NOMO-1 (cell line): ENCODE results near the gene TMEM91.
"Not testable (repeated sequence)": the region's sequence is repeated elsewhere in the genome, so short reads cannot be mapped to it uniquely, and the experiment has no call there.

Experiments
- DNase-seq, 2 experiments: peaks; one replicate each; lab custom pipeline; 2025; ENCODE audit not compliant: unreplicated experiment in 2 of 2; lab: John Stamatoyannopoulos, UW

Gene TMEM91

GRCh38 chr19:41352609-41353465 is 23.5 kb upstream of the TMEM91 start:
- peak; percentile 59 to 70 for DNase-seq

- peak; percentile 76 to 88 for DNase-seq
These were observed 22.6 kb upstream of the TMEM91 start, which contains the start of gene TGFB1 for GRCh38 chr19:41353466-41354342. TGFB1 (minus strand) TSS chr19:41353922; CDS start chr19:41353044, 878 bp downstream.

- no peak for DNase-seq
These were observed 21.9 kb upstream of the TMEM91 start for GRCh38 chr19:41354343-41354953.

GRCh38 chr19:41355035-41355434 is 21.3 kb upstream of the TMEM91 start:
- DNase-seq, result no peak

DNA sequence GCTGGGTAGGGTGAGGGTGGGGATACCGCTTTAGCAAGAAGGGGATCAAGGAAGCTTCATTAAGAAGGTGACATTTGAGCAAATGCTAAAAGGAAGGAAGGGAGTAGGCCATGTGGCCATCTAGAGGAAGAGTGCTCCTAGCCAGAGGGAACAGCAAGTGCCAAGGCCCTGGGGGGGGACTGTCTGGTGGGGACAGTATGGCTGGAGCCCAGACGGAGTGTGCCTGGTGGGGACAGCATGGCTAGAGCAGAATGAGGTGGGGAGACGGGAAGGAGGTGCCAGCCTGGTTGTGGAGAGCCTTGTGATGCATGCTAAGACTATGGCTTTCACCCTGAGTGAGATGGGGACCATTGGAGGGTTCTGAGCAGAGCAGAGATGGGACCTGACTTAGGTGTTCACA is 20.5 kb upstream of the TMEM91 start:
- no peak for DNase-seq

DNA sequence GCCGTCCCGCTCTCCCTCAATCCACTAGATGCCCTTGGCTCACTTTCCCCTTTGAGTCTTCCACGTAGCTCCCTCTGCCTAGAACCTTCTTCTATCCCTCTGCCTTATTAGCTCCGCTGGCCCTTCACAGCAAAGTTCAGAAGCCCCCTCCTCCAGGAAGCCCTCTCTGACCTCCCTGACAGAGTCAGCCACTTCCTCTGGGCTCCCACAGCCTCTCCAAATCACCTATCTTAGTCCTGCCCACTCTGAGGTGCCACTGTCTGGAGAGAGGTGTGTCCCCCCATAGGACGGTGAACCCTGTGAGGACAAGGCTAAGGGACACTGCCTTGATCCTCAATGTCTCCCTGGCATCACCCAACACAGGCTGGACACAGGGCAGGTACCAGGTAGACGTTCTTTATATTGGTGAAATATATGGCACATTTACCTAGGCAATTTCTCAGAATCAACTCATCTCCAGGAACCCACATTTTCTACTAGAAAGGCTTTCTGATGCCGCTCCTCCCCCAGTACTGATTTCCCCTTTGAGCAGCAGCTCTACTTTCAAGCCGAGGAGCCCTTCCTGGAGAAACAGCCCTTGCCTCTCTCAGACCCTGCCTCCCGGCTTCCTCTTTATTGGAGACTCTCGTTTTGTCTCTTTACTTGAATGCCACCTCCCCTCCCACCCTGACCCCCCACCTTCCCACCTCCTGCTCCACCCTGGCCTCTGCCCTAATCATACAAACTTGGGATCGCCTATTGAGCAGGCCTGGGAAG is 19.2 kb upstream of the TMEM91 start:
- no peak for DNase-seq

GRCh38 chr19:41357746-41358145 is 18.6 kb upstream of the TMEM91 start:
- DNase-seq, result no peak

DNA sequence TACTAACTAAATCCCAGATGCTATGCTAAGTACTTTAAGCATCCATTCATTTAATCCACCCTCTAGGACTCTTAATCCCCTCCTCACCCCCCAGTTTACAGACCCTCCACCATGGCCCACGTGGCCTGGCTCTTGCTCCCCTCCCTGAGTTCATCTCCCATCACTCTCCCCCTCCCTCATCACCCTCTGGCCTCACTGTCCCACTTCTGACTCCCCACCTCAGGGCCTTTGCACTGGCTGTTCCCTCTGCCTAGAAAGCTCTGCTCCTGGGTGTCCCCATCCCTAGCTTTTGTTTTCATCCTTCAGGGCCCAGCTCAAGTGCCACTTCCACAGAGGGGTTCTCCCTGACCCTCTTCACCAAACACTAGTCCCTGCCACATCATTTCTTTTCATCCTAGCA is 16.6 kb upstream of the TMEM91 start:
- no peak for DNase-seq

DNA sequence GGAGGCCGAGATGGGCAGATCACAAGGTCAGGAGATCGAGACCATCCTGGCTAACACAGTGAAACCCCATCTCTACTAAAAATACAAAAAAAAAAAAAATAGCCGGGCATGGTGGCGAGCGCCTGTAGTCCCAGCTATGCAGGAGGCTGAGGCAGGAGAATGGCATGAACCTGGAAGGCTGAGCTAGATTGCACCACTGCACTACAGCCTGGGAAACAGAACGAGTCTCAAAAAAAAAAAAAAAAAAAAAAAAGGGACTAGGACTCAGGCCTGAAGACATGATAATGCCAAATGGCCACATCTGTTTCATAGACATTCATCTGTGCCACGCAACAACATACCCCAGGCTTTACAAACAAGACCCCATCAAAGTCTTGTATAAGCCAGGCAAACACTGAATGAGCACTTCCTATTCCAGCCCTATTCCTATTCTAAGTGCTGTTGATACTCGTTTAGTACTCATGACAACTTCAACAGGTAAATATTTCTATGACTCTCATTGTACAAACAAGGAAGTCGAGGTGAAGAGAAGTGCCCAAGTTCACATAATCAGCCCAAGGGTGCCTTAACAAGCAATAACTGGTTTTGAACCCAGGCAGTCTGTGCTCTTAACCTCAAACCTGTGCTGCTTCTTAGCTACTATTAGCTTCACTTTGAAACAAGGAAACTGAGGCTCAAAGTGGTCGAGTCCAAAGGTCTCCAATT is 14.0 kb upstream of the TMEM91 start:
- DNase-seq, result no peak

GRCh38 chr19:41363371-41363752 is 13.0 kb upstream of the TMEM91 start:
- DNase-seq, result no peak

DNA sequence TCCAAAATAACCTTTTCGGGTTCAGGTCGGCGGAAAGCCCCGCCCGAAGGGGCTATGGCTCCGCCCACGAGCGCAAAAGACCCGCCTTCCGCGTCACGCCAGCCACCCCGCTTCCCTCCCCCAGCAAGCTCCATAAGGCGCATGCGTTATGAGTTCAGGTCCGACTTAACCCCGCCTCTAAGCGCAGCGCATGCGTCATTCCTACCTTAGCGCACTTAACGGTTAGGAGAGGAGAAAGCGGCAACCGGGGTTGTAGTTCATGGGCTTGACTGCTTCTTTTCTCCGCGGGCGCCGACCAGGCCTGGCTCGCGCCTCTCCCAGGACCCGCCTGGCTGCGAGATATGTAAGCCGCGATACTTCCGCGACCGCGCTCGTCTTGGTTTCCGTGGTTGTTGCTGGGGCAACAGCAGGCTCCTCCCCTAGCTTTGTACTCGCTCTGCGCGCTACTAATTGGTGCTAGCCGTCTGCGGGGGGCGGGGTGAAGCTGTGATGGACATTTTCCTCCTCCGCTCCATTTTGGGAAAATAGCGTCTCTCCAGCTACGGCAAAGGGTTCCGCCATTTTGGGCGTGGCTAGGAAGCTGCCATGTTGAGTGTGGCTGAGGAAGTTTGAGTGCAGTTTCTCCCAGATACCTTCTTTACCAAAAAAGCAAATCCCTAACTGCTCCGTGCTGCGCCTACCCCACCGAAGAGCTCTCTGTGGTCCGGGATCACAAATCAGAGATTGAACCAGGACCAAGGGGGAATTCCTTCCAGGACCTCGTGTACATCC is 12.4 kb upstream of the TMEM91 start, which contains the start of gene B9D2:
Gene B9D2, minus strand, starts transcription at position 397 of the 771 bp plus-strand sequence. CDS start 630 bp downstream, outside the sequence.
- DNase-seq, result peak; percentile 96 to 99

GRCh38 chr19:41364524-41365391 is 11.6 kb upstream of the TMEM91 start:
- peak; percentile 30 to 81 for DNase-seq

GRCh38 chr19:41366089-41366488 is 10.2 kb upstream of the TMEM91 start:
- DNase-seq, result no peak

DNA sequence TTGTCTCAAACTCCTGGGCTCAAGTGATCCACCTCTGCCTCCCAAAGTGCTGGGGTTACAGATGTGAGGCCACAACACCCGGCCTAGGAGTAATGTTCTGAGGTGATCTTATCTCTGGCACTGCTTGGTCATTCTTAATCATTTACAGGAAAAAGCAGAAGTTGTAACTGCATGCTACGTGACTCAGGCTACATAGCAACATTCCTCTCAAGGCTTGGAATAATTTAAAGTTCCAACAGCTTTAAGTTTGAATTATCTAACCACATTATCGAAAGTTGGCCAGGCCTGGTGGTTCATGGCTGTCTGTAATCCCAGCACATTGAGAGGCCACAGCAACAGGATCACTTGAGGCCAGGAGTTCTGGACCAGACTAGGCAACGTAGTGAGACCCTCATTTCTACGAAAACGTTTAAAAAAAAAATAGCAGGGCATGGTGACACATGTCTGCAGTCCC is 8.5 kb upstream of the TMEM91 start:
- peak; percentile 48 to 76 for DNase-seq

DNA sequence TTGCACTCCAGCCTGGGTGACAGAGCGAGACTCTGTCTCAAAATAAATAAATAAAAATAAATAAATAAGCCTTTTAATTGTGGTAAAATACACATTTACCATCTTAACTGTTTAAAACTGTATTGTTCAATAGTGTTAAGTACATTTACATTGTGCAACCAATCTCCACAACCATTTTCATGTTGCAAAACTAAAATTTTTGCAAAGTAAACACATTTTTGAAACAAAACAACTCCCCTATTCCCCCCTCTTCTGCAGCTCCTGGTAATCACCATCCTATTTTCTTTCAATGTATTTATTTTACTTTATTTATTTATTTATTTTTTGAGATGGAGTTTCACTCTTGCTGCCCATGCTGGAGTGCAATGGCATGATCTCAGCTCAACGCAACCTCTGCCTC is 6.6 kb upstream of the TMEM91 start:
- DNase-seq, result no peak

DNA sequence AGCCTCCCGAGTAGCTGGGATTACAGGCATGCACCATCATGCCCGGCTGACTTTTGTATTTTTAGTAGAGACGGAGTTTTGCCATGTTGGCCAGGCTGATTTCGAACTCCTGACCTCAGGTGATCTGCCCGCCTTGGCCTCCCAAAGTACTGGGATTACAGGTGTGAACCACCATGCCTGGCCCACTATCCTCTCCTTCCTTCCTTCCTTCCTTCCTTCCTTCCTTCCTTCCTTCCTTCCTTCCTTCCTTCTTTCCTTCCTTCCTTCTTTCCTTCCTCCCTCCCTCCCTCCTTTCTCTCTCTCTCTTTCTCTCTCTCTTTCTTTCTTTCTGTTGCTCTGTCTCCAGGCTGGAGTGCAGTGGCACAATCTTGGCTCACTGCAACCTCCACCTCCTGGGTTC is 5.2 kb upstream of the TMEM91 start:
- not testable (repeated sequence) for DNase-seq

- DNase-seq, result no peak
These were observed 4.8 kb upstream of the TMEM91 start for GRCh38 chr19:41371541-41371940.

DNA sequence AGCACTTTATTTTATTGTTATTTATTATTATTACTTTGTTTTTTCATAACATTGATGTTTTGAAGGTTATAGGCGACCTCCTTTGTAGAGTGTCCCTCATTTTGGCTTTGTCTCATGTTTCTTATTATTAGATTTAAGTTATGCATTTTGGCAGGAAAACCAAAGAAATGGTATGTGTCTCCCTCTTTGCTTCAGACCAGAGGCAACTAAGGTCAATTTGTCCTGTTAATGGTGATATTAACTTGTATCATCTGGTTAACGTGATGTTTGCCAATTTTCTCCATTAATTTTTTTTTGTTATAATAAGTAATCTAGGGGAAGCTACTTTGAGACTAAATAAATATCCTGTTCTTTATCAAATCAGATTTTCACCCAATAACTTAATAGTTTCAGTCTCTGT is 3.8 kb upstream of the TMEM91 start:
- no peak for DNase-seq
